Stimulated activated CD4-positive, alpha-beta T cell treated with anti-CD3 and anti-CD28 coated beads, Interleukin-4, amount 100 ng/mL, for 48 hours (primary cell): Measurements from ENCODE around the gene CLDN14.
A peak's percentile ranks its signal among the peaks of the same experiment; 100 is the strongest.
"Not testable (repeated sequence)": the region's sequence is repeated elsewhere in the genome, so short reads cannot be mapped to it uniquely, and the experiment has no call there.

Experiments
- DNase-seq, 2 donors: peaks; one replicate each; pipeline ENCODE4 v3.0.0-alpha.2; 2020; ENCODE audit warnings: low read depth in 2 of 2

The CLDN14 gene

DNA sequence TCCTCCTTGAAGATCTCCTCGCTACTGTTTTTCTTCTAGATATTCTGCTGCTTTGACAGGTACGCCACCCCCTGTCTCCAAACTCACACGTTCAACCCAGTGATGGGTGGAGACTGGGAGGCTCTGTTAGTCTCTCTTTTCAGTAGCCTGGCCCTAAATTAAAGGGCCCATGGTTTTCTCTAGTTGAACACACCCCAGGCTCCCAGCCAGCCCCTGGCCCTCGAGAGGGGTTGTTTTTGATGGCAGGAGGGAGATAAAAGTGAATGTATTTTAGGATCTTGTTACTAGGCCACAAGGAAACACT is 21.6 kb upstream of the CLDN14 start:
- DNase-seq: no peak

DNA sequence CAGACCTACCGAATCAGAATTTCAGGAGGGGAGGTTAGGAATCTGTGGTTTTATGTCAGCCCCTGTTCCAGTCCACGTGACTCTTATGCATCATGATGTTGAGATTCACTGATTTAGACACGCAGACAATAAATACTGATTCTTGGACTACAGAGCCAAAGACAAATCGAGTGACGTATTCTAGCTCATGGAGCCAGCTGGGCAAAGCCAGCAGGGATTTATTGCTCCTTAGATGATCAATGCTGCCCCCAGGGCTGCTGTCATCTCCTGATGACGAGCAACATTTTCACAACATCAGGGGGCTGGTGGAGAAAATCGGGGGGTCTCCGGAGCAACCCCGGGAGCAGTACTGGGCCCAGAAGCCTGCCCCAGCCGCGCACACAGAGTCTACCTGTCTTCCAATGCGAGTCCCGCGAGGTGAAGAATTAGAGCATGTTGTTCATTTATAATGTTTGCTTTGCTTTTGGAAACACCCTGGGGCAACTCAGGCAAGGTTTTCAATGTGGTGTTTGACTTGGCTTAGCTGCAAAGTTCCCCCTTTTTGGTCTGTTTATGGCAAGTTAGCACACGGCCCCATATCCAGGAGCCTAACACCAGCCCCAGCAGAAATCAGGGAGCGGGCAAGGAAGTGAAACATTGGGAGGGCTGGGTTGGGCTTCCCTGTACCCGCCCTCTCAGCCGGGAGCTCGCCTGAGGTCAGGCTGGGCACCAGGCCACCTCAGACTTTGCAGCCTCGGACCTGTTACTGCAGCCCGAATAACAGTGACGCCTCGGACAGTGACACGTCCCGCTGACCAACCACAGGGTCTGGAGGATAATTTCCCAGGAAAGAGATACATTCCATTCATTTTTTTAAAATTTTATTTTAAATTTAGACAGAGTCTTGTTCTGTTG is 19.9 kb upstream of the CLDN14 start:
- no peak for DNase-seq

DNA sequence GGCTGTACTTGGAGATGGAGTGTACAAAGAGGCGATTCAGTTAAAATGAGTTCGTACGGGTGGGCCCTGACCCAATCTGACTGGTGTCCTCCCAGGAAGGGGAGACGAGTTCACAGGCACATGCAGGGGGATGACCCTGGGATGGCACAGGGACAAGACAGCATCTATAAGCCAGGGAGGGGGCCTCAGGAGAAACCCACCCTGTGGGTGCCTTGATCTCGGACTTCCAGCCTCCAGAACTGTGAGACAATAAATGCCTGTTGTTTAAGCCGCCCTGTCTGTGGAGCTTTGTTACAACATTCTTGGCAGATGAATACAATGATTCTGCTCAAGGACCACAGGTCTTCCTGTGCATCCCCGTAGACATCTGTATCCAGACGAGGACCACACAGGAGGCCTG is 14.6 kb upstream of the CLDN14 start:
- DNase-seq: no peak

DNA sequence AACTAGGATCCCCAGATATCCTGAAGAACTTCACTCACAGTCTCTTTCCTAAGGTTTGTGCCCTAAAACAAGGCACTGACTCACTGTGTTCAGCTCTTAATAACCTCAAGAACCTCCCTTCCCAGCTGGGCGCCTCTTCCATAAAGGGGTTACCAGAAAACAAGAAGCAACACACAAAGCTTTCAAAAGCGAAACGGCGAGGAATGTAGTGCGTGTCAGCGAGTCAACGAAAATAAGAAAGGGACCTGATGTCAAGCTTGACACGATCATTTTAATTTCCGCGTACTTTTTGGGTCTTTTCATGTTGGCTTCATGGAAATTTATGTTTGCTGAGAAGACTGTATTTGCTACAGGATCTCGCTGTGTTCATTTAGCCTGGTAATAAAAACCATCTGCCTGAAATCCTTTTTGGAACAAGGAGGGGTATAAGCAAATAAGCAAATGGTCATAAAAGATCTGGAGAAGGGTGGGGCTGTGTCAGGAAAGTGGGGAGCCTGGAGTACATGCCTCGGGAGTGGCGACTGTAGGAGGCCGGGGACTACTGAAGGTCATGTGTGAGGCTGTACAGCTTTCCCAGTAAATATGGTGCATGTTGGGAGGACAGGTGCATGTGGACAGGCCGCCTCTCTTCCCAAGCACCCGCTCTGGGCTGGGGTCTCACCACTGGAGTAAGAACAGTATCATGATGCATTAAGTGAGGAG is 11.4 kb upstream of the CLDN14 start:
- DNase-seq: no peak

DNA sequence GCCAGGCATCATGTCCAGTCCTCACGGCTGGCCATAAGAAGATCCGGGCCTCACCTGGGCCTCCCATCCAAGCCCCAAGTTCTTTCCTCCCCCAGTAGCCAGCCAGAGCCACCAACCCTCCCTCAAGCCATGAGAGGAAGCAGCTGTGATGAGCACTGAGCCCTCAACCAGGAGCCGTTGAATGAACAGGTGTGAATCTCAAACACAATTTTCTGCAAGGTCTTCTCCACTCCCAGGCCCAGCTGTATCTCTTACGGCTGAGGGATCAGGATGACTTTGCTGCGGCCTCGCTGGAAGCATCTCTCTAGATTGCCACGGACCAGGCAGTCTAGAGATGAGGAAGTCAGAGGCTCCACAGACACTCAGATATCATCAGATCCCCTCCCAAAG is 9.8 kb upstream of the CLDN14 start:
- no peak for DNase-seq

DNA sequence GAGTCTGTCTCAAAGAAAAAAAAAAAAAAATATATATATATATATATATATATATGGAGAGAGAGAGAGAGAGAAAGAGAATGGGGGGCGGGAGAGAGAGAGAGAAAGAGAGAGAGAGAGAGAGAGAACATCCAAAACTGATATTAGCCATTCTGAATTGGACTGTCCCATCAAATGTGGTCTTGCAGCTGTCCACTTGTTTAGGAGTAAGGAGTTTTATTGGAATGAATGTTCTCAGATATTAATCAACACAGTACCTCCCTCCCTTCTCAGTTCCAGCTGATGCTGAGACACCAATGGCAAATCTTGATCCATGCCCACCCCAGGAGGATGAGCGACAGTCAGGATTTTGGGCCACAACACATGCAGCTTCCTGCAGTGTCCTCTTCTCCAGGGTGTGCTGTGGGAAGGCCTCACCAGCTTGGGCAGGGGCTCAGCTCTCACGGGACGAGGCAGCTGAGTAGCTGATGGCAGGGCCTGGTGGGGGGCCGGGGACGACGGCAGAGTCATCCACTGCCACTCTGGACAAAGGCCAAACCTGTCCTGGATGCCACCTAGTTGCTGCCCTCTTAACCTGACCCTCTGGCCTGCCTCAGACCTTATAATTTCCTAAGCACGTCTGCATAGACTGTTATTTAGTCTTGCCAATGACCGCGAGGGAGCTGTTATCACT is 9.3 kb upstream of the CLDN14 start:
- no peak for DNase-seq

DNA sequence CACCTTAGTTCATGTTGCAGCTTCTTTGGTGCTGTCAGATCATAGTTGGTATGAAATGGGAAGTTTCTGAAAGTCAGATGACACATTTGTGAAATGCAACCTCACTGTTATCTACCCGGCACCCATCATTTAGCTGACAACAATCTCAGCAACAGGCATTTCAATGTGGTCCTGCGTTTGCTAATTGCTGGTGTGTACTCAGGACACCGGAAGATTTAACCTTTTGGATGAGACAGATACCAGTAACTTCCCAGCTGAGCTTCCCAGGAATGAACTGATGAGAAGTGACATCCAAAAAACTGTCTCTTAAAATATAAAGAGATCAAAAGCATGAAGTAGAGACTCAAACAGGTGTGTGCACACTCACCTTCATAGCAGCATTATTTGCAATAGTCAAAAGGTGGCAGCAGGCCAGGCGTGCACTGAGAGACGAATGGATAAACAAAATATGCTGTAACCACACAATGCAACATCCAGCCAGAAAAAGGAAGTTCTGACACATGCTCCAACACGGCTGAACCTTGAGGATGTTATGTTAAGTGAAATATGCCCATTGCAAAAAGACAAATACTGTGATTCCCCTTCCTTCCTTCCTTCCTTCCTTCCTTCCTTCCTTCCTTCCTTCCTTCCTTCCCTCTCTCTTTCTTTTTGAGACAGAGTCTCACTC is 7.9 kb upstream of the CLDN14 start:
- no peak for DNase-seq

DNA sequence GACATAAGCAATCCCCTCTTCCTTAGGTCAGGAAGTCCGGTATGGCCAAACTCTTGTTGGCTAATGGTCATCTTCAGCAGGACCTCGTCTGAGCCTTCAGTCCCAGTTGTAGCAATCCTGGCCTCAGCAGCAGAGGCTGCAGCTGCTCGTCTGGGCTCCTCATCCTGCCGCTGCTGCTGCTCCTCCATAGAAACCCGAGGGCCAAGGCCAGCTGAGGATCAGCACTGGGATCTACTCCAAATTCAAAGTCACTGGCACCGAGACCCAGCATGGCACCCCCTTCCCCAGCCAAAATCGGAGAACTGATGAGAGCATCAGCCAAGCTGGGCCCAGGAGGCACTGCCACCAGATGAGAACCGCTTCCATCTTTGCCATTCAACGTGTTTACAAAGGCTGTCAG is 6.3 kb upstream of the CLDN14 start:
- no peak for DNase-seq

DNA sequence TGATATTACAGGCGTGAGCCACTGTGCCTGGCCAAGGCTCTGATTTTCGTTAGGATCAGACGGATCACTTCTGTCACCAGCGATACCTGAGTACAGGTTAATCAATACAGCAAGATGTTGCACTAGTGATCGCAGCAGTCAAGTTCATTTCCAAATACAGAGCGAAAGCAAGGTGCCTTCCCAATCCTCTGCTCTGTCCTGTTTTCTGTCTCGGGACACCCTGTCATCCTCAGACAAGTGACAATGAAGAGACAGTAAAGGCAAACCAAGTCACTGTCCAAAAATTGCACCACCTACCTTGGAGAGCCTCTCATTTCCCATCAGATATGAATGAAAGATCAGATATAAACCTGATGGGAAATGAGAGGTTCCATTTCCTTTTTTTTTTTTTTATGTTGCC is 5.6 kb upstream of the CLDN14 start:
- DNase-seq: no peak

DNA sequence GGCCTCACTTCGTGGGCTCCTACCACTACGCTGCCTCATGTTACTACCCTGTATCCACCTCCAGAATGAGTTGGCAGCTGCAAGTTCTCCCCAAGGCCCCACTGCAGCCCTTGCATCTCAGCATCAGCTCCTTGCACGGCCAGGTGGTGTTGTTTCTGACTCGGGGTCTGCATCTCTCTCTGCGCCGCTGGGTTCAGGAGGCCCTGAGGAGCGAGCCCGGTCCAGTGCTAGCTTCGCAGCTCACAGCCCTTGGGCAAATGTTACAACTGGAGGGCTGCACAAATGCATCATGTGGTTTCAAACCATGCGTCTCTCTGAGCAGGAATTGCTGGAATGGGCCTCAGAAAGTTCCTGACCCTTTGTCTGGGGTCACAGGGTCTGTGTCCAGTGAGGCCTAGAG is 3.2 kb upstream of the CLDN14 start:
- DNase-seq: no peak

DNA sequence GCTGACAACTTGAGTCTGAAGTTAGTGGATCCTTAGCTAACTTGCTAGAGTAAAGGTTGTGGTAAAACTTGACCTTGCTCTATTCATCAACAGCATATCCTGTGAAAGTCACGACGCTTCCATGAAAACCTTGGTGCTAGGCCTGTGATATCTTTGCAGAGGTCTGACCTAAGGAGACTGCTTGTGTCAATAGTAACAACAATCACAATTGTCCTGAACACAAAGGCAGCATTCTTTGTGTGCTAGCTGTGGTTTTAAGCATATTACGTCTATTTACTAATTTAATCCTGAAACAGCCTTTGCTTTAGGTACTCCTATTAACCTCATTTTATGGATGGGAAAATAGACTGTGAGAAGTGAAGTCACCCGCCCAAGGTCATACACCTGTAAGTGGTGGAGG is 2.8 kb upstream of the CLDN14 start:
- no peak for DNase-seq

DNA sequence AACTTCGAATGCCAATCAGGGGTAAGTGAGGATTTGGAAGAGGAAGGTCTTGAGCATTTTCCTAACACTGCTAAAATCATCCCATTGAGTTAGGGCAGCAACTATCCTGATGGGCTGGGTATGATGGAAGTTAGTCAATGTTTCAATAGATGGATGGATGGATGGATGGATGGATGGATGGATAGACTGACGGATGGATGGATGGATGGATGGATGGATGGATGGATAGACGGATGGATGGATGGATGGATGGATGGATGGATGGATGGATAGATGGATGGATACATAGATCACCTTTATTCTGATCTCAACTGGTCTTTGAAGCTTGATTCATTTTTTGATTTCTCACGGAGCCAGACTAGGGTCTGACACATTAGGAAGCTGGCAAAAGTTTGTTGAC is 2.3 kb upstream of the CLDN14 start:
- DNase-seq: no peak

DNA sequence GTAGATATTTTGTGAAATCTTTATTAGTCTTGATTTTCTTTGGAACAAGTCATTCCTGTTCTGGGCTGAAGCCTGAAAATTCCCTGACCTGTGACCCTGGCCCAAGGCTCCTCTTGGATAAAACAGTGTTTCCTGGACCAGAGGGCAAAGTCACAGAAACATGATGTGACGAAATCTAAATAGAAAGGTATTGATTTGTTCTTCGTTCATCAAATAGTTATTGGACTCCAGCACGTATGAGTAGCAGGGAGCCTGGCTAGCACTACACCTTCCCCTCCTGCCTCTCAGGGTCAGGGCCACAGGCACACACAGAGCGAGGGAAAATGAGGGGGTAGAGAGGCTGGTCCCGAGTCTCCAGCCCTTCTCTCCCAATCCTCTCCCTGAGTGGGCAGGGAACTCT is 1.7 kb upstream of the CLDN14 start:
- no peak for DNase-seq

DNA sequence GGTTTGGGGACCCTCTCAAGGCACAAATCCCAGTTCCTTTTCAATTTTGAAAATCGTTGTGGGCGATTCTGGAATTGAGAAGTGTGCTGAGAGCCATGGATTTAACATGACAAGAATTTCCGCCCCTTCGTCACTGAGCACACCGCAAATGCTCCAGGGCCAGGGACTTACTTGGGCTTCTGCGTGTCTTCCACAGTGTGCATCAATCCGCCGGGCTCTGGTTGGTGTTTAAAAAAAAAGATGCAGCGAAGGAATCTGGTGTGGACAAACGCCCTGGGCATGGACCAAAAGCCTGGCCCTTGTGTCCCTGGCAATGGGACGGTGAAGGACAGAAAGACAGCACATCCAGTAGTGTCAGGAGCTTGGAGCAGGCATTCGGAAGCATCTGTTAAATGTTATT is 696 bp upstream of the CLDN14 start:
- DNase-seq: no peak

DNA sequence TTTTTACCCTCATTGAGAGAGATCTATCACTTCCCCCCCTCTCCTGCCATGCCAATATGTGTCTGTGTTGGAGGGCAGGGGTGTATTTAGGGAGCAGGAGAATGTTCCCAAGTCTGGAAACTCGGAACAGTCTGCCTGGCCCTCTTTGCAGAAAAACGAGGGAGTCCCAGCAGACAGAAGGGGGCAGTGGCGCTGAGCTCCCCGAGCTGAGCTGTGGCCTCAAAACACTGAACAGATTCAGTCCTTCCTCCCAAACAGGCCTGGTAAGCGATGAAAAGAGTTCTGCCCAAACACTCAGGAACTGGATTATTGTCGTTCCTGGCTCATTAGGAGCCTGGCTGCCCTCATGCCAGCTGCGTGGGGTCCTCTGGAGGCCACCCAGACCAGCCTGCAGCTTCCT is 981 bp downstream of the CLDN14 start:
- DNase-seq: no peak

DNA sequence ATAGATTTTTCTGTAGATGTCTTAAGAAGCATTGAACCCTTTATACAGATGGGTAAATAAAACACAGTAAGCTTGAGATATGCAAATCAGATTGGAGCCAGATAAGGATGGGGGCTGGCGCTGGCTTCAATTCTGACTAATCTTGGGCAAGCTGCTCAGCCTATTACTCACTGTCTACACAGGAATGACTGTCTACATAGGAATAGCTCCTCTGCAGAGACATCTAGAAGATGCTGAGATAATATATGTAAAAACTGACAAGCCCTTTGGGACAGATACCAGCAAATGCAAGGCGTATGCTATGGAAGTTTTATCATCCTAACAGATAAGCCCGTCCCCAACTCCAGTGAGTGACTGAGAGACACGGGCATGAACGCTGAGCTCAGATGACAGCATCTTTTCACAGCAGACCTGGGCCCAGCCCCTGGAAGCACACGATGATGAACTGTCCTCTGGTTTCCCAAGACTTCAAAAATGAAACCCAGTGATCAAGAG is 1.7 kb downstream of the CLDN14 start:
- peak; percentile 28 to 43 for DNase-seq

DNA sequence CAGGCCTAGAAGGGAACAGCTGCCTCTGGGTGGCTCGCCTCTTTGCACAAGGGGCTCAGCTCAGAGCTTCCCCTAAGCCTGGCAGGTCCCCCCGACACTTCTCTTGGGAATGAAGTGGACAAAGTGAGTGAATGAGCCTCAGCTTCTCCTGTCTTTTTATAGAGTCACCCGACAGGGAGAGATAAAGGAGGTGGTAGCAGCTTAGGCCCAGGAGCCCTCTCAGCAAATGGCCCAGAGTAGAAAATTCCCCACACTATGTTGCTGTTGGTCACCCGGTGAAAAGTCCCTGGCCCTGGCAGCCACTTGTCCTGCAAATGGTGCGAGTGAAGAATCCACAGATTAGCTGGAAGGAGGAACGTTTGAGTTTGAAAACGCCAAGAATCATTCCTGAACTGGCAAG is 2.4 kb downstream of the CLDN14 start:
- no peak for DNase-seq

DNA sequence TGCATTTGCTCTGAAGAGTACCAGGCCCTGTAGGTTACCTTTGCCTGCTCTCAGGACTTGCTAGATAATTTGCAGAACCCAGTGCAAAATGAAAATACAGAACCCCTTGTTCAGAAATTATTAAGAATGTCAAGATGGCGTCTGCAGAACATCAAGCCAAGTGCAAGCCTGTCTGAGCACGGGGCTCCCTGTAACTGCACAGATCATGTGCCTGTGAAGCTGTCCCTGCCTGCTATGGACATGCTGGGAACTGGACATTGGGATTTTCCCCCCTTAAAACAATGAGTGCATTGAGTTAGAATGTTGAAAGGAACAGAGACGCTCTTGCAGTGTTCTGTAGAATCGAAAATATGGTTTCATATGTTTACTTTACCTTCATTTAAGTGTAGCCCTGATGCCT is 2.9 kb downstream of the CLDN14 start:
- DNase-seq: no peak

DNA sequence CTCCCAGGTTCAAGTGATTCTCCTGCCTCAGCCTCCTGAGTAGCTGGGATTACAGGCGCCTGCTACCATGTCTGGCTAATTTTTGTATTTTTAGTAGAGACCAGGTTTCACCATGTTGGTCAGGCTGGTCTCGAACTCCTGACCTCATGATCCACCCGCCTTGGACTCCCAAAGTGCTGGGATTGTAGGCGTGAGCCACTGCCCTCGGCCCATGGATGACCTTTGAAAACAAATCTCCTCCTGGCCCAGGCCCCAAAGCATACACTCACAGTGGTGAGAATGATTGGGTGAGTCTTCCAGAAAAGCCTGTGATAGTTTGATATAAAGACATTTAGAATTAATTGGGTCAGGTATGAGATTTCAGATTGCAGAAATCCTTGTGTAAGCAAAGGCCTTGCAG is 3.4 kb downstream of the CLDN14 start:
- DNase-seq: not testable (repeated sequence)

DNA sequence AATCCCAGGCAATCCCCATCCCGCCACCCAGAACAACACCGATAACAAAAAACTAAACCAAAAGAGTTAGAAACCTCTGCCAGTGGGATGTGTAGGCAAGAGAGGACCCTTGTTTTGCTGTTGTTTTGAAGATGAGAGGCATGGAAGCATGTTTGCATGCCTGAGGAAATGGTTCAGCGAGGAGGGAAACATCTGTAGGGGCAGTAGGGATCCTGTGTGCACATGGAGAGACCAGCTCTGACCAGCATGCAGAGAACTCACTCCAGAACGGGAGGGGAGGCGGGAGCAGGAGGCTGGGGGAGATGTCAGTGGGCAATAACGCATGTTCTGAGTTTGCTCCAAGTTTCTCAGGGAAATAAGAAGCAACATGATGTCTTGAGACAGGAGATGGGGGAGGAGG is 5.3 kb downstream of the CLDN14 start:
- no peak for DNase-seq

DNA sequence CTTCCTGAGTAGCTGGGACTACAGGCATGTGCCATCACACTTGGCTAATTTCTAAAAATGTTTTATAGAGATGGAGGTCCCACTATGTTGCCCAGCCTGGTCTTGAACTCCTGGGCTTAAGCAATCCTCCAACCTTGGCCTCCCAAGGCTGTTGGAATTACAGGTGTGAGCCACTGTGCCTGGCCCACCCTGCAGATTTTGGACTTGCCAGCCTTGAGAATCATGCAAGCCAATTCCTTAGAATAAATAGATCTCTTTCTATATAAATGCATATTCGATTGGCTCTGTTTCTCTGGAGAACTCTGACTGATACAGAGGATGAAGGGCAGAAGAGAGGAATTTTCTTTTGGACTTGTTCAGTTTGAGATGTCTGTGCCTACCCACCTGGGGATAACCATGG is 6.7 kb downstream of the CLDN14 start:
- no peak for DNase-seq

DNA sequence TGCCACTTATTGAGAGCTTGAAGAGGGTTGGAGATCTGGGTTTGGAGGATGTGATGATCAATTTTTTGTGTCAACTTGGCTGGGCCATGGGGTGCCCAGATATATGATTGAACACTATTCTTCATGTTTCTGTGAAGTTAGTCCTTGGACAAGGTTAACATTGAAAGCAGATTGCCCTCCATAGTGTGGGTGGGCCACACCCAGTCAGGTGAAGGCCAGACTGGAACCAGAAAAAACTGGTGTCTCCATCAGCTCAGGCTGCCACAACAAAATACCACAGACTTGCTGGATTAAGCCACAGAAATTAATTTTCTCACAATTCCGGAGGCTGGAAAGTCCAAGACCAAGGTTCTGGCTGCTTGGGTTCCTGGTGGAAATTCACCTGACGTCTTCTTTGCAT is 7.5 kb downstream of the CLDN14 start:
- DNase-seq: no peak
